NCI-H748 (cell line): Measurements from ENCODE around the gene RAD9B.
"Not testable (repeated sequence)": the region's sequence is repeated elsewhere in the genome, so short reads cannot be mapped to it uniquely, and the experiment has no call there.

Experiments
- DNase-seq: peaks from one replicate; lab custom pipeline; 2025; ENCODE audit not compliant: unreplicated experiment; lab: John Stamatoyannopoulos, UW

Gene RAD9B

GRCh38 chr12:110501752-110502738, at the start of gene RAD9B, which contains the start of gene VPS29:
RAD9B (plus strand) TSS chr12:110502331; CDS start chr12:110502338, 7 bp downstream.
VPS29 (minus strand) TSS chr12:110502111; CDS start chr12:110502051, 60 bp downstream.
- peak; percentile 99 for DNase-seq

GRCh38 chr12:110453569-110454296, 48.4 kb upstream of the RAD9B start:
- no peak for DNase-seq

- no peak for DNase-seq
Measured at GRCh38 chr12:110458756-110459155, 43.4 kb upstream of the RAD9B start.

GRCh38 chr12:110461189-110461588, 40.9 kb upstream of the RAD9B start:
- not testable (repeated sequence) for DNase-seq

GRCh38 chr12:110465024-110465423, 37.1 kb upstream of the RAD9B start:
- DNase-seq: no peak

- DNase-seq: not testable (repeated sequence)
Measured at GRCh38 chr12:110465765-110466164, 36.4 kb upstream of the RAD9B start.

- DNase-seq: no peak
Measured at GRCh38 chr12:110466791-110467190, 35.3 kb upstream of the RAD9B start.

- DNase-seq: no peak
Measured at GRCh38 chr12:110467847-110468213, 34.3 kb upstream of the RAD9B start.

- DNase-seq: peak; percentile 98
Measured at GRCh38 chr12:110468214-110469048, 33.7 kb upstream of the RAD9B start, which contains the start of the genes FAM216A and GPN3. FAM216A (plus strand) TSS chr12:110468845; CDS start chr12:110468876, 31 bp downstream. GPN3 (minus strand) TSS chr12:110468257; CDS start chr12:110468203, 54 bp downstream.

GRCh38 chr12:110475426-110475825, 26.7 kb upstream of the RAD9B start:
- DNase-seq: no peak

GRCh38 chr12:110498984-110499706, 3.0 kb upstream of the RAD9B start:
- no peak for DNase-seq

GRCh38 chr12:110501399-110501751, 756 bp upstream of the RAD9B start:
- peak; percentile 70 for DNase-seq

- no peak for DNase-seq
Measured at GRCh38 chr12:110503432-110503831, 1.3 kb downstream of the RAD9B start.

GRCh38 chr12:110505332-110505731, 3.2 kb downstream of the RAD9B start:
- DNase-seq: no peak

- DNase-seq: no peak
Measured at GRCh38 chr12:110508071-110508586, 6.0 kb downstream of the RAD9B start.

- no peak for DNase-seq
Measured at GRCh38 chr12:110513842-110514241, 11.7 kb downstream of the RAD9B start.

GRCh38 chr12:110514363-110514762, 12.2 kb downstream of the RAD9B start:
- no peak for DNase-seq

- no peak for DNase-seq
Measured at GRCh38 chr12:110516995-110517394, 14.9 kb downstream of the RAD9B start.

GRCh38 chr12:110518014-110518413, 15.9 kb downstream of the RAD9B start:
- DNase-seq: not testable (repeated sequence)
